Adrenal gland (tissue), 5 donors: ENCODE measurements around the gene TMEM120B.

Experiments
- POLR2A ChIP-seq, 2 donors: fragments of 450-650 bp; IDR thresholded peaks; one replicate each; pipeline ENCODE4 v1.6.1; 2017; ENCODE audit warnings: antibody characterized with exemption in 2 of 2, mild to moderate bottlenecking in 2 of 2, moderate library complexity in 1 of 2
- TF ChIP-seq, protein P1 (sequence below), 6 experiments: fragments of 450-650 bp in 4 of 6; fragments of 200-600 bp in 2 of 6; sonication (generic) in 1 of 6; IDR thresholded peaks; 1 replicate in 5 of 6; 2 replicates in 1 of 6; pipeline versions ENCODE4 v1.5.1 to v1.8.0; 2016 to 2021; ENCODE audit warnings: antibody characterized with exemption in 6 of 6, mild to moderate bottlenecking in 2 of 6, moderate library complexity in 1 of 6
- donor health status: DM: no; HTN: no; CAD: no.

DNA sequence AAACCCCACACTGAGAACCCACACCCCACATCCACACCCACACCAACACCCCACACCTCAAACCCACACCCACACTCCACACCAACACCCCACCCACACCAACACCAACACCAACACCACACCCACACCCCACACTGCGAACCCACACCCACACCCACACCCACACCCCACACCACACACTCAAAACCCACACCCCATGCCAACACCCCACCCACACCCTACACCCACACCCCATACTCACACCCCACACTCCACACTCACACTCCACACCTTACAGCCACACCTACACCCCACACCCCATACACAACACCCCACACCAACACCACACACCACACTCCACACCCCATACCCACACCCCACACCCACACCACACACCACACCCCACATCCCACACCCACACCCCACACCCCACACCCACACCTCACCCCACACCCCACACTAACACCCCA lies 38.0 kb downstream of the TMEM120B start:
- no peak for TF ChIP-seq POLR2A (IDR thresholded peaks at IDR 0.05)
- TF ChIP-seq, protein P1, sequence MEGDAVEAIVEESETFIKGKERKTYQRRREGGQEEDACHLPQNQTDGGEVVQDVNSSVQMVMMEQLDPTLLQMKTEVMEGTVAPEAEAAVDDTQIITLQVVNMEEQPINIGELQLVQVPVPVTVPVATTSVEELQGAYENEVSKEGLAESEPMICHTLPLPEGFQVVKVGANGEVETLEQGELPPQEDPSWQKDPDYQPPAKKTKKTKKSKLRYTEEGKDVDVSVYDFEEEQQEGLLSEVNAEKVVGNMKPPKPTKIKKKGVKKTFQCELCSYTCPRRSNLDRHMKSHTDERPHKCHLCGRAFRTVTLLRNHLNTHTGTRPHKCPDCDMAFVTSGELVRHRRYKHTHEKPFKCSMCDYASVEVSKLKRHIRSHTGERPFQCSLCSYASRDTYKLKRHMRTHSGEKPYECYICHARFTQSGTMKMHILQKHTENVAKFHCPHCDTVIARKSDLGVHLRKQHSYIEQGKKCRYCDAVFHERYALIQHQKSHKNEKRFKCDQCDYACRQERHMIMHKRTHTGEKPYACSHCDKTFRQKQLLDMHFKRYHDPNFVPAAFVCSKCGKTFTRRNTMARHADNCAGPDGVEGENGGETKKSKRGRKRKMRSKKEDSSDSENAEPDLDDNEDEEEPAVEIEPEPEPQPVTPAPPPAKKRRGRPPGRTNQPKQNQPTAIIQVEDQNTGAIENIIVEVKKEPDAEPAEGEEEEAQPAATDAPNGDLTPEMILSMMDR (IDR thresholded peaks at IDR 0.05): no peak
